GM21528 (cell line): ENCODE measurements around the gene STRADB.
"Not testable (repeated sequence)": the region's sequence is repeated elsewhere in the genome, so short reads cannot be mapped to it uniquely, and the experiment has no call there.

Source experiments
- ATAC-seq: cut with Tn5 transposase; IDR thresholded peaks from one replicate; pipeline ENCODE4 v1.9.1; 2021; ENCODE audit warnings: mild to moderate bottlenecking, moderate library complexity; ENCODE audit not compliant: unreplicated experiment, low FRiP score

The STRADB gene, protein sequence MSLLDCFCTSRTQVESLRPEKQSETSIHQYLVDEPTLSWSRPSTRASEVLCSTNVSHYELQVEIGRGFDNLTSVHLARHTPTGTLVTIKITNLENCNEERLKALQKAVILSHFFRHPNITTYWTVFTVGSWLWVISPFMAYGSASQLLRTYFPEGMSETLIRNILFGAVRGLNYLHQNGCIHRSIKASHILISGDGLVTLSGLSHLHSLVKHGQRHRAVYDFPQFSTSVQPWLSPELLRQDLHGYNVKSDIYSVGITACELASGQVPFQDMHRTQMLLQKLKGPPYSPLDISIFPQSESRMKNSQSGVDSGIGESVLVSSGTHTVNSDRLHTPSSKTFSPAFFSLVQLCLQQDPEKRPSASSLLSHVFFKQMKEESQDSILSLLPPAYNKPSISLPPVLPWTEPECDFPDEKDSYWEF

DNA sequence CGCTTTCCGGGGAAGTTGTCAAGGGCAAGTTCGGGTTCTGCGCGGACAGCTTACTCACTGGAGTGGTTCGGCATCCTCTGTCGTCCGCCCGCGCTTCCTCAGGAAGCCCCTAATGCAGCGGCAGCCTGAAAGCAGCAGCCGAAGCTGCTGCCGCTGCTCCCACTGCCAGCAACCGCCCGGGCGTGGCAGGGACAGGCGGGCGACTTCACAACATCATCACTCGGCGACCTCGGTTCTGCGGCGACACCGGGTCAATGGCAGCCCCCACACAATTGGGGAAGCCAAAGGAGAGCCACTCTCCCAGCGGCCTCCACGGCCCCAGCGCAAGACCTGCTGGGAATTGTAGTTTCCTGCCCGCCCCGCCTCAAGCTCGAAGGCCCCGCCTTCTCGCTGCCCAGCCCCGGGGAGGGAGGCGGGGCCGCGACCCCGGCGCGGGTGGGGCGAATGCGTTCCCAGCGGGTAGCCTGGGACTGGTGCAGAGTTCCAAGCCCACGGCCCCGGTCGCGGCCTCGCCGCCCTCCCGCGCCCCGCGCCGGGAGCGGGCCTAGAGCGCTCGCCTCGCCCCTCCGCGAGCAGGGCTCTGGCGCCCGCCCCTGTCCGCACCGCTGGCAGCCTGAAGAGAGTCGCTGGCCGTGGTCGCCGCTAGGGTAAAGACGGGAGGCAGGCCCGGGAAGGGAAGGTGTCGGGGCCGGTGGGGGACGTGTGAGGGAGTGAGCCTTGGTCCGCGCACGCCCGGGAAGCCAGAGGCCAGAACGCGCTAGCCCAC is at the start of gene STRADB, which contains the start of gene TRAK2:
TSS of gene STRADB (plus strand) at position 449 of the 766 bp plus-strand sequence. CDS start 3,101 bp downstream, outside the sequence.
TSS of gene TRAK2 (minus strand) at position 167 of the 766 bp plus-strand sequence. CDS start 30,951 bp downstream, outside the sequence.
- ATAC-seq = peak; percentile 97

- no peak for ATAC-seq
Measured at GRCh38 chr2:201401815-201402214, 49.7 kb upstream of the STRADB start.

GRCh38 chr2:201402651-201403562 is 48.6 kb upstream of the STRADB start:
- ATAC-seq = no peak

GRCh38 chr2:201403880-201404279 is 47.7 kb upstream of the STRADB start:
- no peak for ATAC-seq

DNA sequence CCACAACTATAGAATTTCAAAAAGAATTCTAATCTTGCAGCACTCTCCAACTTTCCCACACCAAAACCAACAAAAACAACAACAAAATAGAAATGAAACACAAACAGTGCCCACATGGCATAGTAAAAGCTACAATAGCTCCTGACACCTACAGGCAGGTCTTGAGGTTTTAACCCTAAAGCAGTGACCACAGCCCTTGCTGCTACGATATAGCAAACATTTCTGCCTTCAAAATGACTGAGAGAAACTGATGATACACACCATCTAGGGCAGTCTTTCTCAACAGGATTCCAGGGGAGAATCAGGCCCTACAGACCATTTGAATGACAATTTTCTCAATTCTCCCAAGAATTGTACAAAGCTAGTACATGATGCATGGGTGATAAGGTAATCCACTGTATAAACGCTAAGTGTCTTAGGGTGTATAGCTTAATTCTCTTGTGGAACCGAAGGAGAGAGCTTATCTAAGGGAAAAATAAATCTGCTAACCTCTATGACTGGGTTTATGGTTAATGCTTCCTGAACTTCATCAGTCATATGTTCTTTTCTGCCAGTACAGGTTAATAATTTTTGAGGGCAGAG is 46.8 kb upstream of the STRADB start:
- ATAC-seq = no peak

- no peak for ATAC-seq
Measured at GRCh38 chr2:201406077-201406662, 45.4 kb upstream of the STRADB start.

GRCh38 chr2:201407265-201407664 is 44.3 kb upstream of the STRADB start:
- ATAC-seq = no peak

GRCh38 chr2:201408931-201409330 is 42.6 kb upstream of the STRADB start:
- no peak for ATAC-seq

DNA sequence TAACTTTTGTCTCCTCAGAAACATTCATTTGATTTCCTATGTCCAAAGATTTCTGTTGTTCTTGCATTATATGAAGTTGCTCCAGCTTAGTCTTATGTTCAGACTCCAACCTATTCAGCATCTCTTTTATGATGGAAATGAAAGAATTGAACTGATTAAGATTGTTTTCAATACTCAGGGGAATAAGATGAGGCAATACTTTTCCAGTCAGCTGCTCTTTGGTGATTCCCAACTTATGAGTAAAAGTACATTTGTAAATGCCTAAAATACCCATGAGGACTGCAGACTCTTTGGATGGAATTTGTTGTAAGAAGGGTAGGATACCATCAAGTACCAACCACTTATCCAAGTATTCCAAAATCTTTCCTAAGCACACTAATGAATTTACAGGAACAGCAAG is 40.1 kb upstream of the STRADB start:
- no peak for ATAC-seq

DNA sequence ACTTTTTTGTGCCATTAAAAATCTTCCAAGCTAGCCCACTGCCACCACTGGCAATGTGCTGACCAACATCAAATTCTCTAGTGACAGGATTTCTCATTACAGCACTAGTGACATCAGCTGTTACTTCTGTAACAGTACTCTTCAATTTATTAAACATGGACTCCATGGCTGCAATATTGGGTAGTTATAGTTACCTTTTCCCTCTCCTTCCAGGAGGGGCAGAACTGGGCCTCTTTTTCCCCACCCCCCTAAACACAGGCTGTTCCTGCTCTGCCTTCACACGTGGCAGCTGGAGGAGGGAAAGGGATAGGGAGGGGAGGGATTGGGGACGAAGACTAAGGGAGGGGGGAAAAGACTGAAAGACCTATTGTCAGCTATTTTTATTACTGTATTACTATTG is 38.4 kb upstream of the STRADB start:
- no peak for ATAC-seq

DNA sequence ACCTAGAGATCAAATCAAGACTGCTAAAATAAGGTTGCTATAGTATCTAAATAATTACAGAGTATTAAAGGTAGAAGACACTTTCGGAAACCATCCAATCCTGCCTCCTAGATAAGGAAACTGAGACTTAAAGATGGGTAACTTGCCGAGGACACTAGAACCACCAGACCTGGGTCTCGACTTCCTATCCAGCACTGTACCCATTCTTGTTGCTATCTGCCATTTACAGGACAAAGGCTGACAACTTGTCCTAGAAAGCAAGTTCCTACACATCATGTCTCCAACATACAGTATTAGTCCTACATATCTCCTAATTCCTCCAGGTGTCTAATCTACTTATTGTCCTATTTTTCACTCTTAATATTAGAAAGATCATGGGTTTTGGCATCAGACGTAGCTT is 38.0 kb upstream of the STRADB start:
- no peak for ATAC-seq

- peak; percentile 84 for ATAC-seq
Measured at GRCh38 chr2:201414099-201415023, 37.2 kb upstream of the STRADB start.

- no peak for ATAC-seq
Measured at GRCh38 chr2:201415149-201415548, 36.4 kb upstream of the STRADB start.

DNA sequence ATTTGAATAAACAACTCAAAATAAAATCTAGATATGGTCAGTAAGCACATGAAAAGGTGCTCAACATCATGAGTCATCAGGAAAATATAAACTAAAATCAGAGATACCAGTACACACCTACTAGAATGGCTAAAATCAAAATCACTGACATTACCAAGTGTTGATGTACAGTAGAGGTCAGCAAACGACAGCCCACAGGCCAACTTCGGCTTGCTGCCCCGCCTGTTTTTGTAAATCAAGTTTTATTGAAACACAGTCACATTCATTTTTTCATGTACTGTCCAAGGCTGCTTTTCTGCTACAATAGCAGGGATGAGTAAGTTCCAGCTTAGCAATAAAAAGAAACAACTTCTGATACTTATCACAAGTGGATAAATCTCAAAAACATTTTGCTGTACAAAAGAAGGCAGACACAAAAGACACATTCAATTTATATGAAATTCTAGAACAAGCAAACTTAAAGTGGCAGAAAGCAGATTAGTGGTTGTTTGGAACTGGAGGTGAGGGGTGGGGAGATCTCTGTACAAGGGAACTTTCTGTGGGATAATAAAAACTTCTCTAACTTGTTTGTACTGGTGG is 32.4 kb upstream of the STRADB start:
- ATAC-seq = no peak

DNA sequence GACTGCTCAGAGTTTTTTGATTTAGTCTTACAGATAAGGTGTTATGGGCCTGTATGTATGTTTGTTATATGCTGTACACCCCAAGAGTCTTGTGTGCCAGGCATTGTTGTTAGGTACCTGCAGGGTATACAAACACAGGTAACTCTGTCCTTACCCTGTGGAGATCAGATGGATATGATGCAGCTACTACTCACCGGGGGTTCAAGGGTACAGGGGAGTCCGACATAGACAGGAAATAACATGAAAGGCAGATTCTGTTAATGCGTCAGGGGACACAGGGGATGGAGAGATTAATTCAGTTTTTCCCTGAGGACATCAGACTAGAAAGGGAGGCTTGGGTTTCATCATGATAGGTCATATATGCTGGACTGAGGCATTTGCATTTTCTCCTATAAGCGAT is 31.6 kb upstream of the STRADB start:
- no peak for ATAC-seq

GRCh38 chr2:201420442-201421113 is 31.0 kb upstream of the STRADB start:
- ATAC-seq = no peak

DNA sequence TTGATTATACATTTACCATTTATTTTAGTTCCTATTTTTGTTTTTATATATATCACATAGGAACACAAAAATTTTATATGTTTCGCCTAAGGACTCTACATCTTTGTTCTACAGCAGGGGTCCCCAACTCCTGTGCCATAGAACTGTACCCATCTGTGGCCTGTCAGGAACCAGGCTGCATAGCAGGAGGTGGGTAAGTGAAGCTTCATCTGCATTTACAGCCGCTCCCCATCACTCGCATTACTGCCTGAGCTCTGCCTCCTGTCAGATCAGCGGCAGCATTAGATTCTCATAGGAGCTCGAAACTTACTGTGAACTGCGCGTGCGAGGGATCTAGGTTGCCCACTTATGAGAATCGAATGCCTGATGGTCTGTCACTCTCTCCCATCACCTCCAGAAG is 25.6 kb upstream of the STRADB start:
- ATAC-seq = no peak

DNA sequence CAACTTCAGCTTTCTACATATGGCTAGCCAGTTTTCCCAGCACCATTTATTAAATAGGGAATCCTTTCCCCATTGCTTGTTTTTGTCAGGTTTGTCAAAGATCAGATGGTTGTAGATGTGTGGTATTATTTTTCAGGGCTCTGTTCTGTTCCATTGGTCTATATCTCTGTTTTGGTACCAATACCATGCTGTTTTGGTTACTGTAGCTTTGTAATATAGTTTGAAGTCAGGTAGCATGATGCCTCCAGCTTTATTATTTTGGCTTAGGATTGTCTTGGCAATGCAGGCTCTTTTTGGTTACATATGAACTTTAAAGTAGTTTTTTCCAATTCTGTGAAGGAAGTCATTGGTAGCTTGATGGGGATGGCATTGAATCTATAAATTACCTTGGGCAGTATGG is 23.2 kb upstream of the STRADB start:
- not testable (repeated sequence) for ATAC-seq
